HL-60 (cell line): Measurements from ENCODE around the gene ATP10B.

ENCODE experiments used
- GABPA ChIP-seq: IDR thresholded peaks from 2 replicates; pipeline ENCODE4 v1.6.1; 2012; ENCODE audit warnings: low read depth
- POLR2AphosphoS5 ChIP-seq: IDR thresholded peaks from 2 replicates; pipeline ENCODE4 v1.6.1; 2012; ENCODE audit warnings: low read depth
- SPI1 ChIP-seq: IDR thresholded peaks from 2 replicates; pipeline ENCODE4 v1.6.1; 2012; ENCODE audit warnings: low read depth, mild to moderate bottlenecking, borderline replicate concordance
- TF ChIP-seq, protein P1 (sequence below): IDR thresholded peaks from one replicate; pipeline ENCODE4 v1.5.1; 2011; ENCODE audit warnings: low read length, control low read depth, inconsistent platforms; ENCODE audit not compliant: insufficient read depth
- TF ChIP-seq, protein P2 (sequence below): IDR thresholded peaks from 2 replicates; pipeline ENCODE4 v1.6.1; 2012; ENCODE audit warnings: low read depth; ENCODE audit not compliant: insufficient replicate concordance

GRCh38 chr5:160699301-160699700 is 152.7 kb downstream of the ATP10B start:
- TF ChIP-seq POLR2AphosphoS5, result no peak
- TF ChIP-seq, protein P1, sequence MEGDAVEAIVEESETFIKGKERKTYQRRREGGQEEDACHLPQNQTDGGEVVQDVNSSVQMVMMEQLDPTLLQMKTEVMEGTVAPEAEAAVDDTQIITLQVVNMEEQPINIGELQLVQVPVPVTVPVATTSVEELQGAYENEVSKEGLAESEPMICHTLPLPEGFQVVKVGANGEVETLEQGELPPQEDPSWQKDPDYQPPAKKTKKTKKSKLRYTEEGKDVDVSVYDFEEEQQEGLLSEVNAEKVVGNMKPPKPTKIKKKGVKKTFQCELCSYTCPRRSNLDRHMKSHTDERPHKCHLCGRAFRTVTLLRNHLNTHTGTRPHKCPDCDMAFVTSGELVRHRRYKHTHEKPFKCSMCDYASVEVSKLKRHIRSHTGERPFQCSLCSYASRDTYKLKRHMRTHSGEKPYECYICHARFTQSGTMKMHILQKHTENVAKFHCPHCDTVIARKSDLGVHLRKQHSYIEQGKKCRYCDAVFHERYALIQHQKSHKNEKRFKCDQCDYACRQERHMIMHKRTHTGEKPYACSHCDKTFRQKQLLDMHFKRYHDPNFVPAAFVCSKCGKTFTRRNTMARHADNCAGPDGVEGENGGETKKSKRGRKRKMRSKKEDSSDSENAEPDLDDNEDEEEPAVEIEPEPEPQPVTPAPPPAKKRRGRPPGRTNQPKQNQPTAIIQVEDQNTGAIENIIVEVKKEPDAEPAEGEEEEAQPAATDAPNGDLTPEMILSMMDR, result no peak
- TF ChIP-seq, protein P2, sequence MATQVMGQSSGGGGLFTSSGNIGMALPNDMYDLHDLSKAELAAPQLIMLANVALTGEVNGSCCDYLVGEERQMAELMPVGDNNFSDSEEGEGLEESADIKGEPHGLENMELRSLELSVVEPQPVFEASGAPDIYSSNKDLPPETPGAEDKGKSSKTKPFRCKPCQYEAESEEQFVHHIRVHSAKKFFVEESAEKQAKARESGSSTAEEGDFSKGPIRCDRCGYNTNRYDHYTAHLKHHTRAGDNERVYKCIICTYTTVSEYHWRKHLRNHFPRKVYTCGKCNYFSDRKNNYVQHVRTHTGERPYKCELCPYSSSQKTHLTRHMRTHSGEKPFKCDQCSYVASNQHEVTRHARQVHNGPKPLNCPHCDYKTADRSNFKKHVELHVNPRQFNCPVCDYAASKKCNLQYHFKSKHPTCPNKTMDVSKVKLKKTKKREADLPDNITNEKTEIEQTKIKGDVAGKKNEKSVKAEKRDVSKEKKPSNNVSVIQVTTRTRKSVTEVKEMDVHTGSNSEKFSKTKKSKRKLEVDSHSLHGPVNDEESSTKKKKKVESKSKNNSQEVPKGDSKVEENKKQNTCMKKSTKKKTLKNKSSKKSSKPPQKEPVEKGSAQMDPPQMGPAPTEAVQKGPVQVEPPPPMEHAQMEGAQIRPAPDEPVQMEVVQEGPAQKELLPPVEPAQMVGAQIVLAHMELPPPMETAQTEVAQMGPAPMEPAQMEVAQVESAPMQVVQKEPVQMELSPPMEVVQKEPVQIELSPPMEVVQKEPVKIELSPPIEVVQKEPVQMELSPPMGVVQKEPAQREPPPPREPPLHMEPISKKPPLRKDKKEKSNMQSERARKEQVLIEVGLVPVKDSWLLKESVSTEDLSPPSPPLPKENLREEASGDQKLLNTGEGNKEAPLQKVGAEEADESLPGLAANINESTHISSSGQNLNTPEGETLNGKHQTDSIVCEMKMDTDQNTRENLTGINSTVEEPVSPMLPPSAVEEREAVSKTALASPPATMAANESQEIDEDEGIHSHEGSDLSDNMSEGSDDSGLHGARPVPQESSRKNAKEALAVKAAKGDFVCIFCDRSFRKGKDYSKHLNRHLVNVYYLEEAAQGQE, result no peak
- TF ChIP-seq GABPA, result no peak
- TF ChIP-seq SPI1, result no peak
